H9 (cell line): ENCODE measurements around the gene CASK. TPM values are rescaled to one million over a fixed set of nuclear protein-coding genes. Genes with fewer than 3 reads are reported as not detected.

Experiments
- DNase-seq: peaks from one replicate; pipeline ENCODE4 v3.0.0-alpha.2; 2017
- H2AFZ ChIP-seq: one replicate; pipeline ENCODE4 v1.6.1; 2013; ENCODE audit warnings: mild to moderate bottlenecking, low read length, control low read depth, moderate library complexity
- H2AK5ac ChIP-seq: 2 replicates; pipeline ENCODE4 v1.6.1; 2013; ENCODE audit warnings: low read length, control low read depth, mixed read lengths; ENCODE audit not compliant: insufficient read length
- H2BK120ac ChIP-seq: one replicate; pipeline ENCODE4 v1.6.1; 2013; ENCODE audit warnings: low read depth, mild to moderate bottlenecking, low read length, control low read depth, inconsistent platforms; ENCODE audit not compliant: poor library complexity, severe bottlenecking
- H2BK12ac ChIP-seq: 2 replicates; pipeline ENCODE4 v1.6.1; 2013; ENCODE audit warnings: low read length, control low read depth, mixed read lengths, low read depth; ENCODE audit not compliant: insufficient read length
- H2BK15ac ChIP-seq: 2 replicates; pipeline ENCODE4 v1.6.1; 2013; ENCODE audit warnings: low read depth, low read length, control low read depth
- H2BK20ac ChIP-seq: one replicate; pipeline ENCODE4 v1.6.1; 2013; ENCODE audit warnings: low read depth, mild to moderate bottlenecking, low read length, control low read depth, inconsistent platforms; ENCODE audit not compliant: poor library complexity, severe bottlenecking
- H2BK5ac ChIP-seq: 2 replicates; pipeline ENCODE4 v1.6.1; 2013; ENCODE audit warnings: low read length, control low read depth, mixed read lengths; ENCODE audit not compliant: insufficient read length
- H3K14ac ChIP-seq: 2 replicates; pipeline ENCODE4 v1.6.1; 2013; ENCODE audit warnings: low read length, control low read depth; ENCODE audit not compliant: insufficient read depth
- H3K18ac ChIP-seq: 2 replicates; pipeline ENCODE4 v1.6.1; 2013; ENCODE audit warnings: low read depth, mild to moderate bottlenecking, mixed read lengths, low read length, control low read depth; ENCODE audit not compliant: insufficient read length
- H3K23ac ChIP-seq: 2 replicates; pipeline ENCODE4 v1.6.1; 2013; ENCODE audit warnings: low read length, control low read depth, mixed read lengths, low read depth; ENCODE audit not compliant: insufficient read length
- H3K23me2 ChIP-seq: 2 replicates; pipeline ENCODE4 v1.6.1; 2013; ENCODE audit warnings: low read depth, mild to moderate bottlenecking, mixed read lengths, low read length, control low read depth; ENCODE audit not compliant: insufficient read length, poor library complexity, severe bottlenecking
- H3K27ac ChIP-seq: 2 replicates; pipeline ENCODE4 v1.5.1; 2013; ENCODE audit warnings: low read length, control low read depth, mixed read lengths, low read depth; ENCODE audit not compliant: insufficient read length
- H3K27me3 ChIP-seq: 2 replicates; pipeline ENCODE4 v1.6.1; 2013; ENCODE audit warnings: low read length, control low read depth, inconsistent platforms; ENCODE audit not compliant: insufficient read depth
- H3K4ac ChIP-seq: 2 replicates; pipeline ENCODE4 v1.6.1; 2013; ENCODE audit warnings: low read depth, mild to moderate bottlenecking, control low read depth, inconsistent platforms, low read length, moderate library complexity
- H3K4me1 ChIP-seq: 2 replicates; pipeline ENCODE4 v1.6.1; 2013; ENCODE audit warnings: low read length, control low read depth, inconsistent platforms; ENCODE audit not compliant: insufficient read depth
- H3K4me2 ChIP-seq: 2 replicates; pipeline ENCODE4 v1.6.1; 2013; ENCODE audit warnings: low read length, control low read depth, mixed read lengths; ENCODE audit not compliant: insufficient read length, insufficient read depth
- H3K56ac ChIP-seq: 2 replicates; pipeline ENCODE4 v1.6.1; 2013; ENCODE audit warnings: low read depth, mild to moderate bottlenecking, mixed read lengths, low read length, control low read depth; ENCODE audit not compliant: insufficient read length
- H3K79me1 ChIP-seq: 2 replicates; pipeline ENCODE4 v1.6.1; 2013; ENCODE audit warnings: low read depth, mild to moderate bottlenecking, moderate library complexity, low read length, control low read depth, inconsistent platforms; ENCODE audit not compliant: insufficient read depth, poor library complexity, severe bottlenecking
- H3K79me2 ChIP-seq: 2 replicates; pipeline ENCODE4 v1.6.1; 2013; ENCODE audit warnings: low read length, control low read depth, inconsistent platforms; ENCODE audit not compliant: insufficient read depth
- H3K9ac ChIP-seq: 2 replicates; pipeline ENCODE4 v1.6.1; 2013; ENCODE audit warnings: low read length, control low read depth, mixed read lengths; ENCODE audit not compliant: insufficient read length; ENCODE audit errors: extremely low read depth
- H3K9me3 ChIP-seq: one replicate; pipeline ENCODE4 v1.6.1; 2013; ENCODE audit warnings: low read depth, low read length, inconsistent platforms; ENCODE audit not compliant: control insufficient read depth
- H3T11ph ChIP-seq: one replicate; pipeline ENCODE4 v1.6.1; 2013; ENCODE audit warnings: mild to moderate bottlenecking, low read length, control low read depth, inconsistent platforms
- H4K20me1 ChIP-seq: one replicate; pipeline ENCODE4 v1.6.1; 2013; ENCODE audit not compliant: control insufficient read depth, insufficient read length, insufficient read depth
- H4K5ac ChIP-seq: 2 replicates; pipeline ENCODE4 v1.6.1; 2013; ENCODE audit warnings: low read depth, mild to moderate bottlenecking, mixed read lengths, low read length, control low read depth; ENCODE audit not compliant: insufficient read length
- H4K8ac ChIP-seq: replicated peaks from 2 replicates; pipeline ENCODE4 v1.6.1; 2013; ENCODE audit warnings: low read length, control low read depth, mixed read lengths, low read depth; ENCODE audit not compliant: insufficient read length
- H4K91ac ChIP-seq: 2 replicates; pipeline ENCODE4 v1.6.1; 2013; ENCODE audit warnings: low read depth, mild to moderate bottlenecking, moderate library complexity, mixed read lengths, low read length, control low read depth; ENCODE audit not compliant: insufficient read length
- H3K27ac Mint-ChIP-seq, 3 experiments: 2 replicates in 2 of 3; 3 replicates in 1 of 3; pipeline ENCODE4 v1.8.0; 2020 to 2021; ENCODE audit warnings: mixed read lengths in 3 of 3, mild to moderate bottlenecking in 1 of 3, moderate library complexity in 1 of 3
- H3K27me3 Mint-ChIP-seq: 2 replicates; pipeline ENCODE4 v1.8.0; 2021; ENCODE audit warnings: low read depth, mild to moderate bottlenecking, moderate library complexity, mixed read lengths
- H3K36me3 Mint-ChIP-seq, 3 experiments: 2 replicates in 2 of 3; 3 replicates in 1 of 3; pipeline ENCODE4 v1.8.0; 2020 to 2021; ENCODE audit warnings: low read depth in 3 of 3, mixed read lengths in 3 of 3; ENCODE audit not compliant: insufficient read depth in 1 of 3
- H3K4me1 Mint-ChIP-seq, 2 experiments: 2 replicates each; pipeline ENCODE4 v1.8.0; 2020; ENCODE audit warnings: mixed read lengths in 2 of 2
- H3K4me3 Mint-ChIP-seq, 2 experiments: 2 replicates in 1 of 2; 3 replicates in 1 of 2; pipeline ENCODE4 v1.8.0; 2020 to 2021; ENCODE audit warnings: mild to moderate bottlenecking in 2 of 2, mixed read lengths in 2 of 2, moderate library complexity in 1 of 2
- H3K9me3 Mint-ChIP-seq, 2 experiments: 2 replicates in 1 of 2; 3 replicates in 1 of 2; pipeline ENCODE4 v1.8.0; 2020; ENCODE audit warnings: mild to moderate bottlenecking in 2 of 2, mixed read lengths in 2 of 2, moderate library complexity in 1 of 2
- CTCF ChIP-seq: fragments of 200-600 bp; sonication (generic); conservative IDR thresholded peaks from 3 replicates; pipeline ENCODE4 v1.8.0; 2021; ENCODE audit warnings: antibody characterized with exemption, mild to moderate bottlenecking
- WGBS: extraction: QIAGEN DNeasy Blood & Tissue Kit; methylation state at CpG from one replicate; pipeline ENCODE4 v1.1.7; 2013; ENCODE audit warnings: missing lambda C conversion rate, low lambda C conversion rate, mixed read lengths; ENCODE audit not compliant: insufficient read length; ENCODE audit errors: extremely low coverage; 5-methylcytosine and 5-hydroxymethylcytosine counted together
- total RNA-seq: library from RNA; stranded (reverse); gene quantifications from 2 replicates; pipeline ENCODE4 v1.2.1, GENCODE V29; 2021

CASK gene
- total RNA-seq, 1 experiment from 2014 or later = 44.1 TPM

- Histone ChIP-seq H2BK12ac (no peak overlapping the region), H3K4me1 (no peaks in the 10 kb centered on the region), H2BK5ac (no peak overlapping the region), H3K27ac (no peak overlapping the region), H3K79me2 (no peaks in the 10 kb centered on the region), H2AFZ (no peak overlapping the region), H3K56ac (no peak overlapping the region), H2AK5ac (no peak overlapping the region), H3K23me2 (no peaks in the 10 kb centered on the region), H3K9ac (no peak overlapping the region), H3K4ac (no peak overlapping the region), H2BK20ac (no peak overlapping the region), H2BK15ac (no peak overlapping the region), H4K5ac (no peak overlapping the region), H3K23ac (no peak overlapping the region), H2BK120ac (no peak overlapping the region), H3T11ph (no peak overlapping the region), H3K27me3 (no peaks in the 10 kb centered on the region), H3K4me2 (no peak overlapping the region), H4K20me1 (no peaks in the 10 kb centered on the region), H3K79me1 (no peaks in the 10 kb centered on the region), H4K91ac (no peak overlapping the region), H3K9me3 (no peaks in the 10 kb centered on the region), H4K8ac (no peak overlapping the region), H3K14ac (no peak overlapping the region), H3K18ac (no peak overlapping the region)
- DNase-seq = no peak
- Mint-ChIP-seq H3K27ac (no peak overlapping the region; a peak in 1 of 7 replicates), H3K4me1 (no peaks in the 10 kb centered on the region), H3K9me3 (peaks cover 30 to 32% of the 10 kb centered on the region in 2 experiments), H3K4me3 (no peak overlapping the region), H3K36me3 (peaks cover 2 to 12% (median 10%) of the 10 kb centered on the region in 3 experiments; a peak in 4 of 7 replicates), H3K27me3 (no peaks in the 10 kb centered on the region; the same call in 1 of the 2 replicates)
- WGBS = no CpG with 5 or more reads among the region's 2 CpGs
- TF ChIP-seq CTCF = no peak
Measured at GRCh38 chrX:41789374-41789773, 134.0 kb downstream of the CASK start.
